HepG2 (cell line): ENCODE measurements around the gene ATRAID. TPM values are rescaled to one million over a fixed set of nuclear protein-coding genes. Genes with fewer than 3 reads are reported as not detected.
A peak's percentile ranks its signal among the peaks of the same experiment; 100 is the strongest.

Experiments
- ATAC-seq: fragments of 200-7000 bp; cut with Tn5 transposase; 3 replicates; pipeline ENCODE4 v1.9.1; 2020; ENCODE audit warnings: mild to moderate bottlenecking, moderate library complexity
- BruUV-seq: library from RNA; stranded (reverse); fragments of 400-500 nt; replicated peaks from 2 replicates; lab custom pipeline; 2021; lab: Mats Ljungman, UMichigan
- CTCF ChIA-PET: fragments of 300-600 bp; formaldehyde crosslinking; extraction: SDS; loops from one replicate; lab custom pipeline; 2021; ENCODE audit warnings: low total read pairs, inconsistent platforms, low intra/inter-chr PET ratio; lab: Yijun Ruan, JAX
- POLR2A ChIA-PET: fragments of 350-600 bp; sonication (Branson Sonifier 250); formaldehyde crosslinking; loops from one replicate; lab custom pipeline; 2020; ENCODE audit warnings: antibody characterized with exemption, inconsistent platforms; lab: Yijun Ruan, JAX
- DNase-seq: peaks from one replicate; pipeline ENCODE4 v3.0.0-alpha.2; 2015; ENCODE audit warnings: low spot score
- FAIRE-seq: peaks from 3 replicates; lab custom pipeline; 2011; peaks lifted over from hg19 to GRCh38; lab: Jason Lieb, UNC
- H2AFZ ChIP-seq: one replicate; pipeline ENCODE4 v1.6.1; 2011; ENCODE audit warnings: low read length, inconsistent platforms
- H3K27ac ChIP-seq: fragments of 300-600 bp; 3 replicates; pipeline ENCODE4 v1.8.0; 2011; ENCODE audit warnings: mixed run types, mild to moderate bottlenecking, mixed read lengths, low read length, inconsistent platforms; ENCODE audit not compliant: insufficient read depth; ENCODE audit errors: extremely low read length
- H3K27me3 ChIP-seq, 2 experiments: fragments of 200-600 bp in 1 of 2; 2 replicates in 1 of 2; 3 replicates in 1 of 2; pipeline versions ENCODE4 v1.6.0 to v1.8.0; 2011; ENCODE audit warnings: low read length in 2 of 2, mild to moderate bottlenecking in 2 of 2, moderate library complexity in 2 of 2, inconsistent platforms in 1 of 2; ENCODE audit not compliant: insufficient read depth in 2 of 2, control insufficient read depth in 1 of 2
- H3K36me3 ChIP-seq, 2 experiments: fragments of 200-600 bp in 1 of 2; replicated peaks in 1 of 2; 2 replicates in 1 of 2; 3 replicates in 1 of 2; pipeline versions ENCODE4 v1.5.1 to v1.8.0; 2011; ENCODE audit warnings: low read length in 2 of 2, inconsistent platforms in 1 of 2; ENCODE audit not compliant: insufficient read depth in 2 of 2, control insufficient read depth in 1 of 2
- H3K4me1 ChIP-seq: 2 replicates; pipeline ENCODE4 v1.5.1; 2012; ENCODE audit warnings: low read length, inconsistent platforms; ENCODE audit not compliant: insufficient read depth
- H3K4me2 ChIP-seq: 2 replicates; pipeline ENCODE4 v1.6.0; 2011; ENCODE audit warnings: low read depth, low read length, inconsistent platforms
- H3K4me3 ChIP-seq, 3 experiments: fragments of 200-600 bp in 1 of 3; sonication (generic), shearing (Covaris generic) in 1 of 3; replicated peaks in 1 of 3; 2 replicates each; pipeline ENCODE4 v1.5.1; 2011 to 2016; ENCODE audit warnings: low read length in 3 of 3, inconsistent platforms in 2 of 3, low read depth in 2 of 3, mild to moderate bottlenecking in 2 of 3, control low read depth in 1 of 3, mixed read lengths in 1 of 3; ENCODE audit not compliant: insufficient read depth in 1 of 3
- H3K79me2 ChIP-seq: one replicate; pipeline ENCODE4 v1.6.1; 2011; ENCODE audit warnings: low read length, inconsistent platforms; ENCODE audit not compliant: insufficient read depth
- H3K9ac ChIP-seq: 2 replicates; pipeline ENCODE4 v1.6.0; 2011; ENCODE audit warnings: mild to moderate bottlenecking, low read depth, low read length, inconsistent platforms; ENCODE audit not compliant: insufficient read depth
- H3K9me3 ChIP-seq: 2 replicates; pipeline ENCODE4 v1.5.1; 2012; ENCODE audit warnings: mild to moderate bottlenecking, low read length
- H4K20me1 ChIP-seq: 2 replicates; pipeline ENCODE4 v1.6.0; 2011; ENCODE audit warnings: inconsistent platforms, mild to moderate bottlenecking, low read length, moderate library complexity; ENCODE audit not compliant: insufficient read depth
- HOXA3 ChIP-seq: sonication (generic); formaldehyde crosslinking; IDR thresholded peaks from 2 replicates; pipeline ENCODE4 v1.5.0; 2020; ENCODE audit warnings: missing genetic modification reagents
- KDM5B ChIP-seq: sonication (generic); formaldehyde crosslinking; IDR thresholded peaks from 2 replicates; pipeline ENCODE4 v1.4.0; 2020; ENCODE audit warnings: missing genetic modification reagents, mild to moderate bottlenecking, borderline replicate concordance
- MYNN ChIP-seq: sonication (generic); formaldehyde crosslinking; IDR thresholded peaks from 2 replicates; pipeline ENCODE4 v1.4.0; 2020; ENCODE audit warnings: mild to moderate bottlenecking, low read depth, missing genetic modification reagents
- SP4 ChIP-seq: sonication (generic); formaldehyde crosslinking; IDR thresholded peaks from 2 replicates; pipeline ENCODE4 v1.8.1; 2023; ENCODE audit warnings: mild to moderate bottlenecking, missing genetic modification reagents
- SPEN ChIP-seq: sonication (generic); formaldehyde crosslinking; IDR thresholded peaks from 2 replicates; pipeline ENCODE4 v1.5.1; 2020; ENCODE audit warnings: low read depth, mild to moderate bottlenecking, missing genetic modification reagents
- SRSF1 ChIP-seq: fragments of 200-400 bp; formaldehyde crosslinking; optimal IDR thresholded peaks from 2 replicates; pipeline ENCODE3; 2017; ENCODE audit warnings: mild to moderate bottlenecking, low read depth, low read length, moderate library complexity
- TCF12 ChIP-seq, 2 experiments: fragments of 450-650 bp in 1 of 2; sonication (generic) in 1 of 2; formaldehyde crosslinking in 1 of 2; IDR thresholded peaks; 2 replicates each; pipeline versions ENCODE4 v1.6.1 to v1.8.0; 2017 to 2022; ENCODE audit warnings: antibody characterized with exemption in 1 of 2, mild to moderate bottlenecking in 1 of 2, missing genetic modification reagents in 1 of 2, moderate library complexity in 1 of 2
- TMF1 ChIP-seq: sonication (generic); formaldehyde crosslinking; IDR thresholded peaks from 2 replicates; pipeline ENCODE4 v1.8.1; 2022; ENCODE audit warnings: low read depth, missing genetic modification reagents
- U2AF2 ChIP-seq: fragments of 200-400 bp; formaldehyde crosslinking; IDR thresholded peaks from 2 replicates; pipeline ENCODE4 v1.6.1; 2017; ENCODE audit warnings: low read depth, mild to moderate bottlenecking, low read length
- ZNF326 ChIP-seq: sonication (generic); formaldehyde crosslinking; IDR thresholded peaks from 2 replicates; pipeline ENCODE4 v1.4.0; 2020; ENCODE audit warnings: missing genetic modification reagents, borderline replicate concordance
- ZNF780A ChIP-seq: sonication (generic); formaldehyde crosslinking; IDR thresholded peaks from 2 replicates; pipeline ENCODE4 v1.8.0; 2022; ENCODE audit warnings: mild to moderate bottlenecking, missing genetic modification reagents, moderate library complexity
- ZSCAN20 ChIP-seq: sonication (generic); formaldehyde crosslinking; IDR thresholded peaks from 2 replicates; pipeline ENCODE4 v1.4.0; 2020; ENCODE audit warnings: missing genetic modification reagents, mild to moderate bottlenecking, borderline replicate concordance
- WGBS: methylation state at CpG from one replicate; pipeline ENCODE4 v1.1.6; 2017; ENCODE audit warnings: low lambda C conversion rate; 5-methylcytosine and 5-hydroxymethylcytosine counted together
- in situ Hi-C: cut with HindIII; loops from 2 replicates; pipeline ENCODE4 v1.10.0; 2017; ENCODE audit warnings: low pct_unique_long_range_greater_than_20kb; ENCODE audit not compliant: extremely low pct_ligation_motif_present
- intact Hi-C: fragments of 100-400 bp; cut with micrococcal nuclease; formaldehyde crosslinking; loops from one replicate; pipeline ENCODE4 v1.10.0; 2022; ENCODE audit not compliant: unreplicated experiment
- polyA plus RNA-seq, 8 experiments: library from polyadenylated mRNA; depleted of rRNA in 3 of 8; stranded (reverse) in 7 of 8; unstranded in 1 of 8; fragments of >200 nt; fragmentation: Illumina TruSeq in 4 of 8; extraction: Trizol in 4 of 8; gene quantifications; 2 replicates each; pipeline versions ENCODE4 v1.2.1 to v1.2.3, GENCODE V29; 2011 to 2016; ENCODE audit warnings: low read depth in 4 of 8, missing spikeins in 1 of 8, mixed read lengths in 1 of 8; ENCODE audit not compliant: insufficient read depth in 1 of 8
- total RNA-seq, 5 experiments: library from RNA; depleted of rRNA; stranded (reverse); fragments of >200 nt; fragmentation: Illumina TruSeq; extraction: Trizol; gene quantifications; 2 replicates each; pipeline ENCODE4 v1.2.3, GENCODE V29; 2016; ENCODE audit warnings: low read depth in 1 of 5
- TF ChIP-seq, protein P1 (sequence below): sonication (generic); formaldehyde crosslinking; IDR thresholded peaks from 2 replicates; pipeline ENCODE4 v1.4.0; 2020; ENCODE audit warnings: missing genetic modification reagents, mild to moderate bottlenecking, borderline replicate concordance
- TF ChIP-seq, protein P2 (sequence below): sonication (generic); formaldehyde crosslinking; IDR thresholded peaks from 2 replicates; pipeline ENCODE4 v1.5.1; 2020; ENCODE audit warnings: missing genetic modification reagents, mild to moderate bottlenecking, borderline replicate concordance
- TF ChIP-seq, protein P3 (sequence below): sonication (generic); formaldehyde crosslinking; IDR thresholded peaks from 2 replicates; pipeline ENCODE4 v1.9.0; 2021; ENCODE audit warnings: missing genetic modification reagents, borderline replicate concordance

ATRAID gene
- total and polyA plus RNA-seq, 2 of the 13 experiments (the other 11 are each of a cell fraction or from before 2014, with no cell fraction given) = 207 to 382 TPM

DNA sequence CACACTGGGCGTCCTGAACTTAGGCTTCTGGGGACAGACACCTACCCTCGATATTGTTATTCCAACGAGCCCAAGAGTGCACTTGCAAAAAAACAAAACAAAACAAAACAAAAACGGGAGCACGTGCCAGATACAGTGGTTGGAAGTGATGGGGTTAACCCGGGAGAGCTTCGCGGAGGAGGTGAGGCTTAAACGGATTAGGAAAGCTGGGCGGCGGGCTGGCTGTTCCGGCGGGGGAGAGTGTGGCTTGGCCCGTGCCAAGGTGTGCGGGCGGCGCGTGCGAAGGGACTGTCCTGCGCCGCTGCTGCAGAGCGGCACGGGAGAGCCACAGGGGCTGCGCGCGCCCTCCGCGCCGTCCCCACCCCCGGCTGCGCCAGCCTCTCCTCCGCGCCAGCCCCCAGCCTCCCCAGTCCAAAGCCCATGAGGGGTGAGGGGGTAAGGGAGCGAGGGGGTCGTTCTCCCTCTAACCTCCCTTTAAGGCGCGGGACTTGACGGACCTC is 52.5 kb downstream of the ATRAID start:
- H3K36me3 ChIP-seq = no peaks in the 10 kb centered on the region
- POLR2A ChIA-PET = interaction anchor here (1.8 kb wide), 1 partner anchor 130 kb away, joined by 5 read pairs; the partner anchor contains the start of gene PREB
- in situ Hi-C loops (no loop called here), intact Hi-C loops (loop anchor here (2.0 kb wide), 1 partner anchor 16 kb away; no protein-coding TSS in a partner anchor)
- peaks cover 26% of the 10 kb centered on the region for H3K4me1 ChIP-seq
- CTCF ChIA-PET = interaction anchor here (1.8 to 3.6 kb wide), 3 partner anchors 15 to 39 kb away, joined by 7 to 29 read pairs (median 20); no protein-coding TSS in a partner anchor
- peak overlapping the region; percentile 92 for H3K4me2 ChIP-seq
- H2AFZ ChIP-seq = no peak overlapping the region
- DNase-seq (no peak), ATAC-seq (peak; percentile 61), FAIRE-seq (no peak)
- no peak overlapping the region for H3K9ac ChIP-seq
- H3K27me3 ChIP-seq = peaks cover 20 to 77% of the 10 kb centered on the region in 2 experiments
- WGBS = 3% methylated on average over 27 of the region's 38 CpGs
- peak overlapping the region; percentile 56 to 77 (median 58) for H3K4me3 ChIP-seq
- H3K9me3 ChIP-seq = no peaks in the 10 kb centered on the region
- no TSS peak for BruUV-seq
- no peak overlapping the region for H3K27ac ChIP-seq
- no peaks in the 10 kb centered on the region for H4K20me1 ChIP-seq
- no peaks in the 10 kb centered on the region for H3K79me2 ChIP-seq
- TF ChIP-seq TCF12 (IDR thresholded peaks at IDR 0.05) (no peak), TCF12 (CRISPR knock-in tag; IDR thresholded peaks at IDR 0.05) (no peak), ZSCAN20 (CRISPR knock-in tag) (no peak), SPEN (CRISPR knock-in tag) (peak; percentile 38; the same call in 1 of the 2 replicates), TMF1 (no peak), SRSF1 (peak; percentile 21), KDM5B (CRISPR knock-in tag) (0 out of 2 replicates have a peak, but pooled peaks have one; percentile 5), ZNF780A (CRISPR knock-in tag) (0 out of 2 replicates have a peak, but pooled peaks have one; percentile 36), SP4 (CRISPR knock-in tag) (no peak), MYNN (CRISPR knock-in tag) (no peak), HOXA3 (CRISPR knock-in tag) (peak; percentile 24; the same call in 1 of the 2 replicates), ZNF326 (CRISPR knock-in tag) (no peak), U2AF2 (no peak)
- TF ChIP-seq, protein P1, sequence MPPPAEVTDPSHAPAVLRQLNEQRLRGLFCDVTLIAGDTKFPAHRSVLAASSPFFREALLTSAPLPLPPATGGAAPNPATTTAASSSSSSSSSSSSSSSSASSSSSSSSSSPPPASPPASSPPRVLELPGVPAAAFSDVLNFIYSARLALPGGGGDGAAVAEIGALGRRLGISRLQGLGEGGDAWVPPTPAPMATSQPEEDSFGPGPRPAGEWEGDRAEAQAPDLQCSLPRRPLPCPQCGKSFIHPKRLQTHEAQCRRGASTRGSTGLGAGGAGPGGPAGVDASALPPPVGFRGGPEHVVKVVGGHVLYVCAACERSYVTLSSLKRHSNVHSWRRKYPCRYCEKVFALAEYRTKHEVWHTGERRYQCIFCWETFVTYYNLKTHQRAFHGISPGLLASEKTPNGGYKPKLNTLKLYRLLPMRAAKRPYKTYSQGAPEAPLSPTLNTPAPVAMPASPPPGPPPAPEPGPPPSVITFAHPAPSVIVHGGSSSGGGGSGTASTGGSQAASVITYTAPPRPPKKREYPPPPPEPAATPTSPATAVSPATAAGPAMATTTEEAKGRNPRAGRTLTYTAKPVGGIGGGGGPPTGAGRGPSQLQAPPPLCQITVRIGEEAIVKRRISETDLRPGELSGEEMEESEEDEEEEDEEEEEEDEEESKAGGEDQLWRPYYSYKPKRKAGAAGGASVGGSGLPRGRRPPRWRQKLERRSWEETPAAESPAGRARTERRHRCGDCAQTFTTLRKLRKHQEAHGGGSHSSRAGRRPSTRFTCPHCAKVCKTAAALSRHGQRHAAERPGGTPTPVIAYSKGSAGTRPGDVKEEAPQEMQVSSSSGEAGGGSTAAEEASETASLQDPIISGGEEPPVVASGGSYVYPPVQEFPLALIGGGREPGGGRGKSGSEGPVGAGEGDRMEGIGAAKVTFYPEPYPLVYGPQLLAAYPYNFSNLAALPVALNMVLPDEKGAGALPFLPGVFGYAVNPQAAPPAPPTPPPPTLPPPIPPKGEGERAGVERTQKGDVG (CRISPR knock-in tag) = no peak
- TF ChIP-seq, protein P2, sequence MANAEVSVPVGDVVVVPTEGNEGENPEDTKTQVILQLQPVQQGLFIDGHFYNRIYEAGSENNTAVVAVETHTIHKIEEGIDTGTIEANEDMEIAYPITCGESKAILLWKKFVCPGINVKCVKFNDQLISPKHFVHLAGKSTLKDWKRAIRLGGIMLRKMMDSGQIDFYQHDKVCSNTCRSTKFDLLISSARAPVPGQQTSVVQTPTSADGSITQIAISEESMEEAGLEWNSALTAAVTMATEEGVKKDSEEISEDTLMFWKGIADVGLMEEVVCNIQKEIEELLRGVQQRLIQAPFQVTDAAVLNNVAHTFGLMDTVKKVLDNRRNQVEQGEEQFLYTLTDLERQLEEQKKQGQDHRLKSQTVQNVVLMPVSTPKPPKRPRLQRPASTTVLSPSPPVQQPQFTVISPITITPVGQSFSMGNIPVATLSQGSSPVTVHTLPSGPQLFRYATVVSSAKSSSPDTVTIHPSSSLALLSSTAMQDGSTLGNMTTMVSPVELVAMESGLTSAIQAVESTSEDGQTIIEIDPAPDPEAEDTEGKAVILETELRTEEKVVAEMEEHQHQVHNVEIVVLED (CRISPR knock-in tag) = no peak
- TF ChIP-seq, protein P3, sequence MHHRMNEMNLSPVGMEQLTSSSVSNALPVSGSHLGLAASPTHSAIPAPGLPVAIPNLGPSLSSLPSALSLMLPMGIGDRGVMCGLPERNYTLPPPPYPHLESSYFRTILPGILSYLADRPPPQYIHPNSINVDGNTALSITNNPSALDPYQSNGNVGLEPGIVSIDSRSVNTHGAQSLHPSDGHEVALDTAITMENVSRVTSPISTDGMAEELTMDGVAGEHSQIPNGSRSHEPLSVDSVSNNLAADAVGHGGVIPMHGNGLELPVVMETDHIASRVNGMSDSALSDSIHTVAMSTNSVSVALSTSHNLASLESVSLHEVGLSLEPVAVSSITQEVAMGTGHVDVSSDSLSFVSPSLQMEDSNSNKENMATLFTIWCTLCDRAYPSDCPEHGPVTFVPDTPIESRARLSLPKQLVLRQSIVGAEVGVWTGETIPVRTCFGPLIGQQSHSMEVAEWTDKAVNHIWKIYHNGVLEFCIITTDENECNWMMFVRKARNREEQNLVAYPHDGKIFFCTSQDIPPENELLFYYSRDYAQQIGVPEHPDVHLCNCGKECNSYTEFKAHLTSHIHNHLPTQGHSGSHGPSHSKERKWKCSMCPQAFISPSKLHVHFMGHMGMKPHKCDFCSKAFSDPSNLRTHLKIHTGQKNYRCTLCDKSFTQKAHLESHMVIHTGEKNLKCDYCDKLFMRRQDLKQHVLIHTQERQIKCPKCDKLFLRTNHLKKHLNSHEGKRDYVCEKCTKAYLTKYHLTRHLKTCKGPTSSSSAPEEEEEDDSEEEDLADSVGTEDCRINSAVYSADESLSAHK (CRISPR knock-in tag) = no peak
